NCI-H69 (cell line): ENCODE data around the gene CCDC12.
A peak's percentile ranks its signal among the peaks of the same experiment; 100 is the strongest.

Experiments
- DNase-seq: peaks from one replicate; lab custom pipeline; 2025; lab: John Stamatoyannopoulos, UW

Gene CCDC12

GRCh38 chr3:46936733-46937250 lies 39.8 kb downstream of the CCDC12 start:
- DNase-seq, result no peak

- no peak for DNase-seq
Measured at GRCh38 chr3:46935989-46936558, 40.5 kb downstream of the CCDC12 start.

- DNase-seq, result no peak
Measured at GRCh38 chr3:46935168-46935858, 41.2 kb downstream of the CCDC12 start.

GRCh38 chr3:46934498-46935167 lies 41.9 kb downstream of the CCDC12 start:
- DNase-seq, result peak; percentile 2

GRCh38 chr3:46934072-46934471 lies 42.5 kb downstream of the CCDC12 start:
- DNase-seq, result no peak

GRCh38 chr3:46933261-46933660 lies 43.3 kb downstream of the CCDC12 start:
- DNase-seq, result no peak

- no peak for DNase-seq
Measured at GRCh38 chr3:46932455-46933225, 43.9 kb downstream of the CCDC12 start.

- DNase-seq, result peak; percentile 57
Measured at GRCh38 chr3:46931631-46932331, 44.8 kb downstream of the CCDC12 start.

- DNase-seq, result no peak
Measured at GRCh38 chr3:46930945-46931403, 45.6 kb downstream of the CCDC12 start.

GRCh38 chr3:46930166-46930944 lies 46.2 kb downstream of the CCDC12 start:
- no peak for DNase-seq

GRCh38 chr3:46929324-46929723 lies 47.2 kb downstream of the CCDC12 start:
- DNase-seq, result no peak

GRCh38 chr3:46928282-46928681 lies 48.3 kb downstream of the CCDC12 start:
- no peak for DNase-seq

GRCh38 chr3:46927718-46928073 lies 48.8 kb downstream of the CCDC12 start:
- DNase-seq, result no peak

GRCh38 chr3:46926871-46927717 lies 49.5 kb downstream of the CCDC12 start:
- no peak for DNase-seq

GRCh38 chr3:46926447-46926846 lies 50.1 kb downstream of the CCDC12 start:
- no peak for DNase-seq

- DNase-seq, result no peak
Measured at GRCh38 chr3:46926039-46926438, 50.5 kb downstream of the CCDC12 start.

- DNase-seq, result no peak
Measured at GRCh38 chr3:46925585-46925934, 51.0 kb downstream of the CCDC12 start.

- DNase-seq, result no peak
Measured at GRCh38 chr3:46924921-46925584, 51.5 kb downstream of the CCDC12 start.

- DNase-seq, result peak; percentile 27
Measured at GRCh38 chr3:46923559-46924350, 52.8 kb downstream of the CCDC12 start.
